Activated T-cell treated with anti-CD3 and anti-CD28 coated beads, Interleukin-2, amount 50 U/mL, for 72 hours (primary cell): ENCODE data around the gene DOCK9. TPM values are rescaled to one million over a fixed set of nuclear protein-coding genes. Genes with fewer than 3 reads are reported as not detected.

Experiments used
- ATAC-seq, 2 donors: fragments of 150-1000 bp; cut with Tn5 transposase; replicated peaks in 1 of 2; 2 replicates each; pipeline ENCODE4 v1.10.0; 2021; ENCODE audit warnings: moderate library complexity in 2 of 2, mild to moderate bottlenecking in 1 of 2
- DNase-seq, 2 donors: peaks; one replicate each; pipeline ENCODE4 v3.0.0; 2021 to 2022; ENCODE audit warnings: mixed read lengths in 1 of 2
- H3K27ac Mint-ChIP-seq: one replicate; pipeline ENCODE4 v1.8.0; 2022; ENCODE audit warnings: mild to moderate bottlenecking, moderate library complexity, mixed read lengths
- H3K27me3 Mint-ChIP-seq: one replicate; pipeline ENCODE4 v1.8.0; 2022; ENCODE audit warnings: low read depth, mixed read lengths
- H3K36me3 Mint-ChIP-seq, 2 donors: one replicate each; pipeline ENCODE4 v1.8.0; 2022; ENCODE audit warnings: mixed read lengths in 2 of 2, mild to moderate bottlenecking in 1 of 2; ENCODE audit not compliant: insufficient read depth in 2 of 2
- H3K4me1 Mint-ChIP-seq: one replicate; pipeline ENCODE4 v1.8.0; 2022; ENCODE audit warnings: low read depth, mixed read lengths
- H3K4me3 Mint-ChIP-seq, 2 donors: one replicate each; pipeline ENCODE4 v1.8.0; 2022; ENCODE audit warnings: mild to moderate bottlenecking in 2 of 2, mixed read lengths in 2 of 2, moderate library complexity in 2 of 2
- H3K9me3 Mint-ChIP-seq, 2 donors: one replicate each; pipeline ENCODE4 v1.8.0; 2022; ENCODE audit warnings: mixed read lengths in 2 of 2
- total RNA-seq, 2 donors: library from RNA; stranded (reverse); gene quantifications; one replicate each; pipeline ENCODE4 v1.2.3, GENCODE V29; 2022

Gene DOCK9
- total RNA-seq, 2 donors from 2014 or later: 51.6 to 71.5 TPM

DNA sequence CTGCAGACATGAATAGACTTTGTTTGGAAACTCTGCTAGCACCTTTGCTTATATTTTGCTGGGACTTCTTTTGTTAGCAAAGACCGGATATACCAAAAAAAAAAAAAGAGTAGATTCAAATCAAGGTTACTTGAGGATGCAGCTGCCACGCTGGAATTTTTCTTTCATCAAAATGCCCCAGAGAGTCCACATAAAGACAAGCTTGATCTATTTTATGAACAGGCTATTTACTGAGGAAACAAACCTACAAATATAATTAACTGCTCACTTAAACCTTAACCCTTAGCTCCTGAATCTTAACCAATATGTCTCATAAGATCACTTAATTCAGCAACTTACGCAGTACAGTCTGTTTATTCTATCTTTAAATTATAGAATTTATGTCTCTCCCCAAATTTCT, 27.1 kb upstream of the DOCK9 start:
- DNase-seq (no peak), ATAC-seq (no peak)
- Mint-ChIP-seq H3K4me1 (peaks cover 65% of the 10 kb centered on the region), H3K36me3 (peaks cover 0 to 1% of the 10 kb centered on the region in 2 donors), H3K9me3 (no peaks in the 10 kb centered on the region), H3K27me3 (no peaks in the 10 kb centered on the region), H3K27ac (no peak overlapping the region), H3K4me3 (no peak overlapping the region)

DNA sequence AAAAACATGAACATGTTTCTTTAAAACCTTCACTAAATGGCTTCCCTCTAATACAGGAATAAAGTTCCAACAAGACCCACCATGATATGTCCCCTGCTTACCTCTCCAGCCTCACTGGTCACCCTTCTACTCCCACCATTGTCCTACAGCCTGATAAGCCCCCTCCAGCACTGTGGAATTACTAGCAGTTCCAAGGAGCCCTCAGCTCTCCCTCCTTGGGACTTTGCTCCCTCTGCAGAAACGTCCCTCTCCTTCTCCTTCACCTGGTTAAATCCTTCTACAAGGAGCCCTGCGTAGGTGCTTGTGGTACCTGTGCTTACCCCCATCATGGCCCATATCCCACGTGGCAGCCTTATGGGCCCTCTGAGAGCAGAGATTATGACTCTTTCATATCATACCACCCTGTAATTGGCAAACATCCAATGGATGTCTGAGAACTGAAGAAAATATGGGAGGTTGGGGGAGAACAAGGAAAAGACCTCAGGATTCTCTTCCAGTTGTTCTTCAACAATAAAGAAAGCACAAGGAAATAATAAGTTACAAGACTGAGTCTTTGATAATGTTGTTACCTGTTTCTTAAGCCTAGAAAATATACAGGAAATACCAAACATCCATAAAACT, 26.1 kb upstream of the DOCK9 start:
- DNase-seq (no peak), ATAC-seq (no peak)
- Mint-ChIP-seq H3K27me3 (no peaks in the 10 kb centered on the region), H3K4me1 (peaks cover 66% of the 10 kb centered on the region), H3K9me3 (no peaks in the 10 kb centered on the region), H3K4me3 (no peak overlapping the region), H3K27ac (no peak overlapping the region), H3K36me3 (peaks cover 0 to 1% of the 10 kb centered on the region in 2 donors)

DNA sequence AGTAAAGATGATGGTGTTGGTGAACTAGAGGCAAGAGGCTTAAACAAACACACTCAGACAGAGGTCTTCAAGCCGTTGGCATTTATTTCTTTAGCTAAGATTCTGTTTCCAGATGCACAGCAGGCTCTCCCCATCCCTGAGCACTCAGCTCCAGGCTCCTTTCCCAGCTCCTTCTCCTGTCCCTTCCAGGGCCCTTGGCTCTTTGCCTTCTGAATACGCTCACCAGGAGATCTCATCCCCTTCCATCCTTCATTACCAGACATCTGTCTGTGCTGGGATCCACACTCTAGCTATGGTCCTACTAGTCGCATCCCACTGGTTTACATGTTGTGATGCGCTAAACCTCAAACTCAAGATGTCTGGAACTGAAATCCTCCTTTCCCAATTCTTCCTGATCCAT, 25.3 kb upstream of the DOCK9 start:
- Mint-ChIP-seq H3K27ac (no peak overlapping the region), H3K4me3 (no peak overlapping the region), H3K9me3 (no peaks in the 10 kb centered on the region), H3K36me3 (peaks cover 0 to 1% of the 10 kb centered on the region in 2 donors), H3K27me3 (no peaks in the 10 kb centered on the region), H3K4me1 (peaks cover 74% of the 10 kb centered on the region)
- no peak for ATAC-seq
- no peak for DNase-seq

DNA sequence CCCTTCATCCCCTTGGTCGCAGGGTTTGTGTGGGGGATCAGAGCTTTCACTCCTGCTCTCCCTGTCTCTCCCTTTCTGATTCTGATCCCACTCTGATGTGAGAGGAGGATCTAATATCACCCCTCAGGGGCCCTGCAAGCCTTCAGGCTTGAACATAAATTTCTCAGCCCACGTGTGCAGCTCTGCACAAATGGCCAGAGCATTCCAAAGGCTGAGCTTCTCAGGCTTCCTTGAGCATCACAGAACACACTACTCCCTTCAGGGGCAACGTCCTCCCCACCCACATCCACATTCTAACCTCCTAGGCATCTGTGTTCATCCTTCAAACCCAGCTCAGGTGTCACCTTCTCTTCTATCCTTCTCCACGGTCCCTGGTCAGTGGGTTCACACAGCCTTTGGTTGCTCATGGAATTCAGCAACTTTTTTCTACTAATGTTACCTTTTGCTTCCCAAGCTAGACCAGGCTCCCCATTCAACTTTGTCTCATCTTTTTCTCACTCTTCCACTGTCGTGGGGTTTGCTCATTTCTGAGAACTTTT, 24.4 kb upstream of the DOCK9 start:
- peaks cover 0 to 1% of the 10 kb centered on the region in 2 donors for H3K36me3 Mint-ChIP-seq
- ATAC-seq (no peak), DNase-seq (no peak)
- no peak overlapping the region for H3K27ac Mint-ChIP-seq
- H3K27me3 Mint-ChIP-seq: no peaks in the 10 kb centered on the region
- H3K9me3 Mint-ChIP-seq: no peaks in the 10 kb centered on the region
- peak overlapping the region in 1 of 2 donors; percentile 20 for H3K4me3 Mint-ChIP-seq
- peaks cover 84% of the 10 kb centered on the region for H3K4me1 Mint-ChIP-seq

DNA sequence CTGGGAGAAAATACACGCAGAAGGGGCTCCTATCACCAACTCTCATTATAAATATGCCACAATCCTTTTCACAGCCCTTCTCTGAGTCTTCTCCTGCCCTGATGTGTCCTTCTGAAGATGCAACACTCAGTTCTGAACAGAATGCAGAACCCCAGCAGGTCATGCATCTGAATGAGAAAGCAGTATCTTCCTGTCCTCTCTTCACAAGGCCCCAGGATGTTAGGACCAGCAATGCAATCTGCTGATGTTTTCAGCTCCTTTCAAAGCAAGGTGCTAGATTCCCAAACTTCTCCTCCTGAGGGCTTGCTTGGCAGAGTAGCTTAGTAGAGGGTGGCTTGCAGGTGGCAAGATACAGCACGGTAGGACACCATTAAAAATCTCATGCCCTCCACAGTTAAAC, 22.3 kb upstream of the DOCK9 start:
- no peak for DNase-seq
- Mint-ChIP-seq H3K27ac (peak overlapping the region; percentile 87), H3K4me3 (peak overlapping the region; percentile 44 to 80), H3K36me3 (peaks cover 0 to 1% of the 10 kb centered on the region in 2 donors), H3K9me3 (no peaks in the 10 kb centered on the region), H3K4me1 (peaks cover 94% of the 10 kb centered on the region), H3K27me3 (no peaks in the 10 kb centered on the region)
- no peak for ATAC-seq

DNA sequence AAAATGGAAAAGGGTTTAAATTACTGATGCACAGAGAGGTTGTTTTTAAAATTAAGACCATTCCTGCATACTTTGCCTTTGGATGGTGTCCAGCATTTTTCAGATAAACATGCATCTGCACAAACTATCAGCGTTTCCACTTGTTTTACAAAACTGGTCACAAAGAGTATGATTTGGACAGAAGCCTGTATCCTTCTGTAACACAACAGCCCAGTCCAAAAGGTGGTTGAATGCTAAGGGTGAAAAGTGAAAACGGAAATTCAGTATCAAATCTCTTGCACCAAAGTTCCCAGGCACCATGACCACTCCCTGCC, 21.7 kb upstream of the DOCK9 start:
- no peaks in the 10 kb centered on the region for H3K9me3 Mint-ChIP-seq
- peak overlapping the region; percentile 44 to 80 for H3K4me3 Mint-ChIP-seq
- peak overlapping the region; percentile 87 for H3K27ac Mint-ChIP-seq
- peaks cover 0 to 1% of the 10 kb centered on the region in 2 donors for H3K36me3 Mint-ChIP-seq
- H3K27me3 Mint-ChIP-seq: no peaks in the 10 kb centered on the region
- peaks cover 93% of the 10 kb centered on the region for H3K4me1 Mint-ChIP-seq
- DNase-seq (no peak), ATAC-seq (no peak)

DNA sequence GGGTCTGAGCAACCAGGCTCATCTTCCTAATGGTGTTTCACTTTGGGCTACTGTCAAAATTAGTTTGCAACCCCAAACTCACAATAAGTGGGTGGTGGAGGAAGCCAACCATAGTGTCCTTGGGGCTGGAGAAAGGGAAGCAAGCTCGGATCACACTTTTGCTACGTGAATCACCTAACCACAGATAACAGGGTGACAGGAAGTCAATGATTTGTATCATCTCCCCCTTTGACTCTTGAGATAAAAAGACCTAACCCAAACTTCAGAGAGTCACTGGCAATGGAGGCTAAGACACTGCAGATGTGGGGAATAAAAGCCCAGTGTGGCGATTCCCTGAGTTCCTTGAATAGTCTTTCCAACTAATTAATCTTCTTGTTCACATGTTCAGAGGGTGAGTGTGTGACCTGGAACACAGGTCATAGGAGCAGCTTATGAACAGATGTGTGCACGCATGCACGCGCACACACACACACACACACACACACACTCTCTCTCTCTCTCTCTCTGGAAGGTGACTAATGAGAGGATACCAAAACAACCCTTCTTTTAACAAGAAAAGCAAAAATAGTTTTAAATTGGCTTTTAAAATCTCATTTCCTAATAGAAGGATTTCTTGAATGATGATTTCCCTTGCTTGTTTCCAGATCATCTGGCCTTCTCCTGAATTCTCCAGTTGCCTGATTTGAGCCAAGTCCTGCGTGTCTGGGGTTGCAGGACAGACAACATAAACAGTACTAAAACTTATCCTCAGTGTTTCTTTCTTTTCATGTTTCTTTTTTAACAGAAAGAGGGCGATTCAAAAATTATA, 21.2 kb upstream of the DOCK9 start:
- Mint-ChIP-seq H3K36me3 (peaks cover 0 to 1% of the 10 kb centered on the region in 2 donors), H3K27ac (peak overlapping the region; percentile 87), H3K4me1 (peaks cover 90% of the 10 kb centered on the region), H3K27me3 (no peaks in the 10 kb centered on the region), H3K9me3 (no peaks in the 10 kb centered on the region), H3K4me3 (peak overlapping the region; percentile 44 to 80)
- DNase-seq: peak; percentile 32 to 52
- ATAC-seq: peak; percentile 86

DNA sequence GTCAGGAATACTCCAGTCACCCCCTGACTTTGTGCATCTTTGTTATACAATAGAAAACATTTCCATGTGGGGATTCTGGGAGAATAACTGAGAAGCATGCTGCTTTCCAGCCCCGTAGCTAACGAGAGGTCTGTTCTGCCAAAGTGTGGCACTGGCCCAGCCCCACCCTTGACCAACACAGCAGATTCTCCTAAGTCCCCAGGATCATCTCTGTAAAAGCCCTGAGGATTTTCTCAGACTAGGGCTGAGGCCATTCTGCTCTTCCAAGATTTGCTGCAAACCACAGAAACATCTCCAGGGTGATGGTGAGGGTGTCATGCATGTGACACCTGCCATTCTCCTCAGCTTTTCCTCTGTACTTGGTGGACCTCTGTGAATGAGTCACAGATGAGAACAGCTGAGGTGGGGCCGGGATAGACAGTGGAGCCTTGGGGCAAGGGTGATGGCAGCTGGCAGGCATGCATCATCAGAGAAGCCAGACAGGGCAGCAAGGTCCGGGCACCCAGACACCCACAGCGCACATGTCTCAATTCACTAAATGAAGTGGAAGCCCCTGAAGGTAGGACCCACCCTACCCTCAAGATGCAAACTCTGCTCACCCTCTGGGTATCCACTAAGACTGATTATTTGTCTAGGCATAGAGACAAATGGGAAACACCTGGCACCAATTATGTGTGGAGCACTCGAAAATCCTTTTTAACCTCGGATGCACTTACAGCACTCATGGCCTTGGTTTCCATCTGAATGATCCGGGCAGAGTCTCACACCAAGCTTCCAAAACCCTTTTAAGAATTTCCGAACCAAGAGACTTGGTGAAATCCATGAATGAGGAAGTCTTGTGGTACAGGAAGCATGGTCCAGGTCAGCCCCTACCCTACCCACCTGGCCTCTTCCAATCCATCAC, 20.1 kb upstream of the DOCK9 start:
- peak; percentile 21 to 32 for ATAC-seq
- Mint-ChIP-seq H3K9me3 (no peaks in the 10 kb centered on the region), H3K27ac (no peak overlapping the region), H3K4me3 (peak overlapping the region; percentile 44 to 80), H3K4me1 (peaks cover 86% of the 10 kb centered on the region), H3K36me3 (peaks cover 0 to 1% of the 10 kb centered on the region in 2 donors), H3K27me3 (no peaks in the 10 kb centered on the region)
- peak in 1 of 2 donors; percentile 24 for DNase-seq

DNA sequence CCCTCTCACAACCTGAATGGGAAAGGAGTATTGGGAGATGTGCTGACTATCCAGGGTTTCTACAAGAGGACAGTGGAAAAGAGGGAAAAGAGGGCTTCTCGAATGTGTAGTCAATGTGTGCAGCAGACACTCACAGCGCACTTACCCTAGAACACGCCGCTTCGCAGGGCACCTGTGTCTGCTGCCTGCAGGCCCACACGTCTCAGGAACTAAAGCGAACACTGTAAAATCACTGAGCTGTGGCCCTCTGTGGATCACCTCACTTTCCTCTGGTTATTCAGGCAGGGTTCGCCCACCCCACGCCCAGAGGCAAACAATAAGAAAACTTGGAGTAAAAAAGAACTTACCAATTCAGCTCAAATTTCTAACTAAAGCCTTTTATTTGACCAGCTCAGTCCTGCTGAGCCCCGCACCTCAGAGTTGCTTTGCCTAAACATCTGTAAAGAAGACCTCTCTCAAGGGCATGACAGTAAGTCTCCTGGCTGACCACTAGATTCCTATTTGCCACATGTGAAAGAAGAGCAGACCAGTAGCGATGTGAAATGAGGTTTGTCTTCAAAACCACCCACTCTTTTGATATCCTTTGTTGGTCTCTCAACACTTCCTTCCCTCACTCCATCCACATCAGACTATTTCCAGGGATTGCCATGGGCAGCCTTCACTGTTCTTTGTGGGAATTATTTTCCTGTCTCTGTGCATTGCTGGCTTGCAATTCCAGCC, 19.3 kb upstream of the DOCK9 start:
- H3K9me3 Mint-ChIP-seq: no peaks in the 10 kb centered on the region
- H3K27me3 Mint-ChIP-seq: no peaks in the 10 kb centered on the region
- ATAC-seq (no peak), DNase-seq (no peak)
- peaks cover 86% of the 10 kb centered on the region for H3K4me1 Mint-ChIP-seq
- H3K4me3 Mint-ChIP-seq: no peak overlapping the region
- peaks cover 0 to 1% of the 10 kb centered on the region in 2 donors for H3K36me3 Mint-ChIP-seq
- no peak overlapping the region for H3K27ac Mint-ChIP-seq

DNA sequence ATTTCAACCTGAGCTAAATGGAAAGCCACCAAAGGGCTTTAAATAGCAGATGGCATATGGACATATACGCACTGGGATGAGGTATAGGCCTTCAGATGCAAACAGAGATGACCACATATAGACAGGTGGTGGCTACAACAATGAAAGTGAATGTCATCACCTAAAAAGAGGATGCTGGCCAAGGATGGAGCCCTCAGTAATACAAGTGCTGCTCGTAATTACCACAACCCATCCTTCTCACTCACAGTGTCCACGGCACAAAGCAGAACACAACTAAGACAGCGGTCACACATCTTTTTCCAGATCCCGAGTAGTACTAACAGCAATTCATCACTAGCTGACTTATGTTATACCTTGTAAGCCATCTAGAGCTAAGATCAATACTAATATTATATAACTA, 18.2 kb upstream of the DOCK9 start:
- Mint-ChIP-seq H3K9me3 (no peaks in the 10 kb centered on the region), H3K4me1 (peaks cover 81% of the 10 kb centered on the region), H3K36me3 (peaks cover 0 to 1% of the 10 kb centered on the region in 2 donors), H3K27ac (no peak overlapping the region), H3K4me3 (no peak overlapping the region), H3K27me3 (no peaks in the 10 kb centered on the region)
- DNase-seq (no peak), ATAC-seq (no peak)

DNA sequence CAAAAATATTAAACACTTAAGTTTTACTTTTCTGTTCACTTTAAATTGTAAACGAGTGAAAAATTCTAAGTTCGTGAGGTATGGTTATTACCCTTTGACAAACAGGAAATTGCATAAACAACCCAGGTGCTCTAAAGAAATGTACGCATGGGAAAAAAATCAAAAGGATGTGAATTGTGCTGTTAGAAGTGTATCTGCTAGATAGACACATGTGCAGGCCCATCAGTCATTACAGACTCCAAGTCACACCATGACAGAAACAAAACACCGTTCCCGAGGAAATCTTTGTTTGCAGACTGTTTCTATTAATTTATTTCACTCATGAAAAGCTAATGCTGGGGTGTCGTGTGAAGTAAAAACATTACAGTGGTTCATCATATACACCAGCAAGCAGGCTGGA, 17.0 kb upstream of the DOCK9 start:
- peak overlapping the region; percentile 85 for H3K27ac Mint-ChIP-seq
- peak in 1 of 2 donors; percentile 27 for ATAC-seq
- peaks cover 81% of the 10 kb centered on the region for H3K4me1 Mint-ChIP-seq
- no peaks in the 10 kb centered on the region for H3K9me3 Mint-ChIP-seq
- no peak for DNase-seq
- no peaks in the 10 kb centered on the region for H3K36me3 Mint-ChIP-seq
- no peaks in the 10 kb centered on the region for H3K27me3 Mint-ChIP-seq
- peak overlapping the region; percentile 63 to 72 for H3K4me3 Mint-ChIP-seq

DNA sequence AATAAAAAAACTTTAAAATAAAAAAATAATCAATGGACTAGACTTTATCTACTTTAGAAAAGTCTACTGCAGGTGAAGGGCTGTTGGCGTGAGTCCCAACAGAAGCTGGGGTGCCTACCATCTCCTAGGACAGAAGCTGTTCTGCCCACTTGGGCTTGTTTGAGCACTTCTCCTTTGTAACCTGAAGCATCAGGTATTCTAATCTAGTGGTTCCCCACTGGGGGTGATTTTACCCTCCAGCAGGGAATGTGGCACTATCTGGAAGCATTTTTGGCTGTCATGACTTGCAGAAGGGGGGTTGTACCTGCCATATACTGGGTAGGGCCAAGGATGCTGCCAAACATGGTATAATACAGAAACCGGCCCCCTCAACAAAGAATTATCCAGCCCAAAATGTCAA, 16.2 kb upstream of the DOCK9 start:
- H3K4me3 Mint-ChIP-seq: no peak overlapping the region
- no peak for DNase-seq
- H3K27me3 Mint-ChIP-seq: no peaks in the 10 kb centered on the region
- peaks cover 81% of the 10 kb centered on the region for H3K4me1 Mint-ChIP-seq
- no peaks in the 10 kb centered on the region for H3K36me3 Mint-ChIP-seq
- no peaks in the 10 kb centered on the region for H3K9me3 Mint-ChIP-seq
- ATAC-seq: no peak
- H3K27ac Mint-ChIP-seq: no peak overlapping the region
